B cell (primary cell): ENCODE results near the gene CFAP65. TPM values are rescaled to one million over a fixed set of nuclear protein-coding genes. Genes with fewer than 3 reads are reported as not detected.
A peak's percentile ranks its signal among the peaks of the same experiment; 100 is the strongest.

ENCODE experiments used
- ATAC-seq: fragments of 200-7000 bp; cut with Tn5 transposase; one replicate; pipeline ENCODE4 v1.10.0; 2021; ENCODE audit warnings: low read depth, mild to moderate bottlenecking, moderate number of reproducible peaks, moderate library complexity
- CTCF ChIA-PET: fragments of 350-600 bp; sonication (Branson Sonifier 250); formaldehyde crosslinking; loops from one replicate; lab custom pipeline; 2021; ENCODE audit warnings: antibody characterized with exemption, inconsistent platforms; lab: Charles Lee
- POLR2A ChIA-PET: fragments of 350-600 bp; sonication (Branson Sonifier 250); formaldehyde crosslinking; loops from one replicate; lab custom pipeline; 2021; ENCODE audit warnings: antibody characterized with exemption; lab: Charles Lee
- DNase-seq: peaks from one replicate; pipeline ENCODE4 v3.0.0; 2013
- H2AFZ ChIP-seq: 2 replicates; pipeline ENCODE4 v1.6.1; 2012; ENCODE audit warnings: mild to moderate bottlenecking, low read depth, low read length; ENCODE audit not compliant: insufficient read depth, poor library complexity, severe bottlenecking
- H3K27ac ChIP-seq, 2 donors: 1 replicate in 1 of 2; 2 replicates in 1 of 2; pipeline ENCODE4 v1.5.1; 2012 to 2013; ENCODE audit warnings: low read length in 2 of 2, mild to moderate bottlenecking in 2 of 2, moderate library complexity in 1 of 2
- H3K27me3 ChIP-seq, 4 experiments: fragments of 200-600 bp in 1 of 4; sonication (generic) in 1 of 4; replicated peaks in 1 of 4; 1 replicate in 2 of 4; 2 replicates in 2 of 4; pipeline versions ENCODE4 v1.6.1 to v1.7.0; 2013 to 2016; ENCODE audit warnings: low read length in 3 of 4, mild to moderate bottlenecking in 2 of 4, mixed read lengths in 1 of 4, moderate library complexity in 1 of 4; ENCODE audit not compliant: insufficient read depth in 4 of 4, control insufficient read depth in 3 of 4; ENCODE audit errors: control extremely low read depth in 1 of 4
- H3K36me3 ChIP-seq, 2 experiments: replicated peaks in 1 of 2; 1 replicate in 1 of 2; 2 replicates in 1 of 2; pipeline versions ENCODE4 v1.6.1 to v1.7.1; 2013; ENCODE audit warnings: low read length in 1 of 2; ENCODE audit not compliant: insufficient read depth in 2 of 2, control insufficient read depth in 1 of 2; ENCODE audit errors: control extremely low read depth in 1 of 2, extremely low read depth in 1 of 2
- H3K4me1 ChIP-seq, 2 donors: fragments of 200-600 bp in 1 of 2; sonication (generic) in 1 of 2; 1 replicate in 1 of 2; 2 replicates in 1 of 2; pipeline versions ENCODE4 v1.5.1 to v1.6.1; 2013 to 2017; ENCODE audit warnings: low read length in 2 of 2; ENCODE audit not compliant: control insufficient read depth in 2 of 2, insufficient read depth in 2 of 2
- H3K4me2 ChIP-seq: replicated peaks from 2 replicates; pipeline ENCODE3; 2012; ENCODE audit warnings: mild to moderate bottlenecking, low read depth, low read length; ENCODE audit not compliant: poor library complexity, severe bottlenecking
- H3K4me3 ChIP-seq, 5 experiments: fragments of 200-600 bp in 1 of 5; sonication (generic) in 1 of 5; 1 replicate in 3 of 5; 2 replicates in 2 of 5; pipeline versions ENCODE4 v1.5.1 to v1.7.0; 2011 to 2016; ENCODE audit warnings: low read length in 4 of 5, mild to moderate bottlenecking in 4 of 5, low read depth in 2 of 5, control low read depth in 1 of 5, moderate library complexity in 1 of 5; ENCODE audit not compliant: insufficient read depth in 1 of 5; ENCODE audit errors: control extremely low read depth in 1 of 5, extremely low read depth in 1 of 5
- H3K79me2 ChIP-seq: fragments of 200-600 bp; sonication (generic); one replicate; pipeline ENCODE4 v1.6.0; 2016; ENCODE audit warnings: low read length; ENCODE audit not compliant: control insufficient read depth, insufficient read depth
- H3K9ac ChIP-seq: fragments of 200-600 bp; sonication (generic); 2 replicates; pipeline ENCODE4 v1.6.1; 2017; ENCODE audit warnings: mild to moderate bottlenecking, low read length, moderate library complexity
- H3K9me3 ChIP-seq, 3 donors: one replicate each; pipeline versions ENCODE4 v1.6.1 to v1.7.1; 2013; ENCODE audit warnings: low read length in 2 of 3; ENCODE audit not compliant: control insufficient read depth in 2 of 3, insufficient read depth in 1 of 3; ENCODE audit errors: control extremely low read depth in 1 of 3
- H4K20me1 ChIP-seq: 2 replicates; pipeline ENCODE4 v1.6.0; 2012; ENCODE audit warnings: mild to moderate bottlenecking, low read length; ENCODE audit not compliant: insufficient read depth, control insufficient read depth, poor library complexity, severe bottlenecking
- H3K27ac Mint-ChIP-seq: one replicate; pipeline ENCODE4 v1.8.0; 2021; ENCODE audit warnings: mixed read lengths
- H3K27me3 Mint-ChIP-seq: one replicate; pipeline ENCODE4 v1.8.0; 2021; ENCODE audit warnings: mixed read lengths
- H3K4me1 Mint-ChIP-seq: one replicate; pipeline ENCODE4 v1.8.0; 2021; ENCODE audit warnings: mixed read lengths
- H3K4me3 Mint-ChIP-seq: one replicate; pipeline ENCODE4 v1.8.0; 2021; ENCODE audit warnings: mixed read lengths
- H3K9me3 Mint-ChIP-seq: one replicate; pipeline ENCODE4 v1.8.0; 2022; ENCODE audit warnings: mixed read lengths; ENCODE audit not compliant: insufficient read depth
- EZH2 ChIP-seq: IDR thresholded peaks from 2 replicates; pipeline ENCODE4 v1.6.1; 2012; ENCODE audit warnings: borderline replicate concordance, low read depth, mild to moderate bottlenecking, moderate library complexity, low read length; ENCODE audit not compliant: insufficient read depth, poor library complexity, severe bottlenecking
- WGBS: methylation state at CpG from one replicate; pipeline ENCODE4 v1.1.5; 2013; ENCODE audit warnings: missing lambda C conversion rate; ENCODE audit not compliant: insufficient coverage; 5-methylcytosine and 5-hydroxymethylcytosine counted together
- intact Hi-C: fragments of 100-400 bp; cut with micrococcal nuclease; formaldehyde crosslinking; loops from one replicate; pipeline ENCODE4 v1.10.0; 2022
- polyA plus RNA-seq: library from polyadenylated mRNA; depleted of rRNA; stranded (reverse); fragments of >200 nt; gene quantifications from 2 replicates; pipeline ENCODE4 v1.2.3, GENCODE V29; 2012
- total RNA-seq, 2 donors: library from RNA; stranded (reverse); fragments of 120-200 nt in 1 of 2; gene quantifications; 1 replicate in 1 of 2; 2 replicates in 1 of 2; pipeline versions ENCODE4 v1.2.3 to v1.2.4, GENCODE V29; 2013 to 2022
- TF ChIP-seq, protein P1 (sequence below): fragments of 200-600 bp; IDR thresholded peaks from one replicate; pipeline ENCODE4 v1.8.0; 2022; ENCODE audit warnings: antibody characterized with exemption, mild to moderate bottlenecking

The CFAP65 gene
- total and polyA plus RNA-seq, 2 donors (not counting 1 experiment from before 2014, with no cell fraction given): not detected

DNA sequence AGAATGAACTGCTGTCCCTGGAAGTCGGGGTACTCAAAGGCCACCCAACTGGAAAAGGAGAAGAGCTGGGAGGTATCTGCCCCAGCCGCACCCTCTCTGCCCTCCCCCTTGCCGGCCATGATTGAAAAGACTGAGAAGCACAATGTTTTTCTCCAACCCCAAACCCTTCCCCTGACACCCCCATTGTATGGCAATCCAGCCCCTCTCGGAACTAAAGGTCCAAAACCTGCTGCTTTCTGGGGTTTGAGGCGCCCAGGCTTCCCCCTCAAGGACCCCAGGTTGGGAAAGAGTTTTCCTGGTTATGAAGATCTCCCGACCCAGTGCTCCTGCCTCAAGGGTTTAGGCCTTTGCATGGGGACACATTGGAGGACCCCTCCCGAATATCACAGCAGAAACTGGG lies 49.1 kb downstream of the CFAP65 start:
- Mint-ChIP-seq H3K4me1 (peaks cover 15% of the 10 kb centered on the region), H3K27ac (no peak overlapping the region), H3K4me3 (no peak overlapping the region), H3K27me3 (peaks cover 71% of the 10 kb centered on the region), H3K9me3 (no peaks in the 10 kb centered on the region)
- TF ChIP-seq, protein P1, sequence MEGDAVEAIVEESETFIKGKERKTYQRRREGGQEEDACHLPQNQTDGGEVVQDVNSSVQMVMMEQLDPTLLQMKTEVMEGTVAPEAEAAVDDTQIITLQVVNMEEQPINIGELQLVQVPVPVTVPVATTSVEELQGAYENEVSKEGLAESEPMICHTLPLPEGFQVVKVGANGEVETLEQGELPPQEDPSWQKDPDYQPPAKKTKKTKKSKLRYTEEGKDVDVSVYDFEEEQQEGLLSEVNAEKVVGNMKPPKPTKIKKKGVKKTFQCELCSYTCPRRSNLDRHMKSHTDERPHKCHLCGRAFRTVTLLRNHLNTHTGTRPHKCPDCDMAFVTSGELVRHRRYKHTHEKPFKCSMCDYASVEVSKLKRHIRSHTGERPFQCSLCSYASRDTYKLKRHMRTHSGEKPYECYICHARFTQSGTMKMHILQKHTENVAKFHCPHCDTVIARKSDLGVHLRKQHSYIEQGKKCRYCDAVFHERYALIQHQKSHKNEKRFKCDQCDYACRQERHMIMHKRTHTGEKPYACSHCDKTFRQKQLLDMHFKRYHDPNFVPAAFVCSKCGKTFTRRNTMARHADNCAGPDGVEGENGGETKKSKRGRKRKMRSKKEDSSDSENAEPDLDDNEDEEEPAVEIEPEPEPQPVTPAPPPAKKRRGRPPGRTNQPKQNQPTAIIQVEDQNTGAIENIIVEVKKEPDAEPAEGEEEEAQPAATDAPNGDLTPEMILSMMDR: no peak
- TF ChIP-seq EZH2: peak; percentile 45
- peaks cover 0 to 40% (median 0%) of the 10 kb centered on the region in 3 donors for H3K9me3 ChIP-seq
- H3K4me1 ChIP-seq: peaks cover 27 to 40% of the 10 kb centered on the region in 2 donors
- H3K36me3 ChIP-seq: no peaks in the 10 kb centered on the region
- no peak overlapping the region for H2AFZ ChIP-seq
- peaks cover 0 to 97% (median 68%) of the 10 kb centered on the region in 4 experiments for H3K27me3 ChIP-seq
- no peak overlapping the region for H3K4me2 ChIP-seq
- no peak for ATAC-seq
- ChIA-PET POLR2A (no interaction called here), CTCF (interaction anchor here (1.2 kb wide), 1 partner anchor 20 kb away, joined by 4 read pairs; no protein-coding TSS in a partner anchor)
- no peak overlapping the region for H3K27ac ChIP-seq
- no peak for DNase-seq
- H3K79me2 ChIP-seq: no peaks in the 10 kb centered on the region
- H3K9ac ChIP-seq: no peak overlapping the region
- H4K20me1 ChIP-seq: no peaks in the 10 kb centered on the region
- WGBS: 6% methylated on average over 2 of the region's 7 CpGs
- intact Hi-C loops: loop anchor here (10.0 kb wide), 1 partner anchor 63 kb away; no protein-coding TSS in a partner anchor
- H3K4me3 ChIP-seq: no peak overlapping the region

DNA sequence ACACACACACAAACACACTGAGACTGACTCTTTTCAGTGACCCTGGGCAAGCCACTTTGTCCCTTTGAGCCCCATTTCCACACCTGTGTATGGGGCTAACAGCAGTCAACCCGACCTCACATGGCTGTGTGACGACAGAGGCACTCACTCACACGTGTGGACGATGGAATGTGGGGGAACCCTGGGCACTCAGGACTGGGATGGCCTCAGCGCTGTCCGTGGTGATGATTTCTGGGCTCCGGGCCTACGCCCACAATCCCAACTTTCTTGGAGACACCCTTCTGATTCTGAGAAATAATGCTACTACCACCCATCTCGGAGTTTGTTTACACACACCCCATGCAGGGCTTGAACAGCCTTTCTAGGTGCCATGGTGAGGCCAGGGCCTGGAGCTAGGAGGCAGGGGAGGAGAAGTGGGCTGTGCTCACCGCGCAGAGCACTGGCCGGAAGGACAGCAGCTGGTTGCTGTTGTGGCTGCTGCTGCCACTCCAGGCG lies 49.6 kb downstream of the CFAP65 start:
- ChIA-PET CTCF (interaction anchor here (1.2 kb wide), 1 partner anchor 21 kb away, joined by 4 read pairs; no protein-coding TSS in a partner anchor), POLR2A (no interaction called here)
- no peaks in the 10 kb centered on the region for H4K20me1 ChIP-seq
- TF ChIP-seq, protein P1: no peak
- TF ChIP-seq EZH2: no peak
- intact Hi-C loops: loop anchor here (10.0 kb wide), 1 partner anchor 63 kb away; no protein-coding TSS in a partner anchor
- Mint-ChIP-seq H3K27me3 (peaks cover 73% of the 10 kb centered on the region), H3K4me3 (no peak overlapping the region), H3K27ac (no peak overlapping the region), H3K4me1 (peaks cover 15% of the 10 kb centered on the region), H3K9me3 (no peaks in the 10 kb centered on the region)
- peaks cover 27 to 42% of the 10 kb centered on the region in 2 donors for H3K4me1 ChIP-seq
- ATAC-seq (no peak), DNase-seq (no peak)
- H3K9ac ChIP-seq: no peak overlapping the region
- 12% methylated on average over 12 of the region's 13 CpGs for WGBS
- H3K27ac ChIP-seq: no peak overlapping the region
- H3K27me3 ChIP-seq: peaks cover 0 to 97% (median 71%) of the 10 kb centered on the region in 4 experiments
- H2AFZ ChIP-seq: no peak overlapping the region
- H3K79me2 ChIP-seq: no peaks in the 10 kb centered on the region
- no peak overlapping the region for H3K4me2 ChIP-seq
- no peak overlapping the region for H3K4me3 ChIP-seq
- peaks cover 0 to 41% (median 0%) of the 10 kb centered on the region in 3 donors for H3K9me3 ChIP-seq
- no peaks in the 10 kb centered on the region for H3K36me3 ChIP-seq
